Measurements from ENCODE around the gene IL1RAPL1. TPM values are rescaled to one million over a fixed set of nuclear protein-coding genes. Genes with fewer than 3 reads are reported as not detected.

The IL1RAPL1 gene
- total RNA-seq, 2 donors from 2014 or later, result not detected

DNA sequence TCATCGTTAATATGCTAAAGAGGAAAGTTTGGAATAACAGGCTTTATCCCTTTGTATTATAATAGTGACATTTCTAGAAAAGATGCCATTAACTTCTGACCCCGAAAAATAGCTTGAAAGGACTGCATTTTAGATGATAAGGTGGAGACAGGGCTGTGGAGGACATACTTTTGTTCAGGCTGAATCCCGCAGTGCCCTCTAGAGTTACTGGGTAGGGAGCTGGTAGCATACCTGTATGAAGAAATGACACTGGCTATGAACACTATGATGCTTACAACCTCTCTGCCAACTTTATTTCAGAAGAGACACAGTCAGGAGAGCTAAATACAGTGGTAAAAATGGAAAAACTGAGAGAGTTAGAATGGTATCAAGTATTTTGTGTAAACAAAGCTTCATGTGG is 8.1 kb downstream of the IL1RAPL1 start:
- Mint-ChIP-seq H3K36me3 (ENCODE audit: low read depth) (no peaks in the 10 kb centered on the region), H3K27ac (no peak overlapping the region), H3K4me1 (no peaks in the 10 kb centered on the region), H3K9me3 (no peaks in the 10 kb centered on the region), H3K27me3 (no peaks in the 10 kb centered on the region), H3K4me3 (no peak overlapping the region)
- no peak for ATAC-seq (replicated peaks)

DNA sequence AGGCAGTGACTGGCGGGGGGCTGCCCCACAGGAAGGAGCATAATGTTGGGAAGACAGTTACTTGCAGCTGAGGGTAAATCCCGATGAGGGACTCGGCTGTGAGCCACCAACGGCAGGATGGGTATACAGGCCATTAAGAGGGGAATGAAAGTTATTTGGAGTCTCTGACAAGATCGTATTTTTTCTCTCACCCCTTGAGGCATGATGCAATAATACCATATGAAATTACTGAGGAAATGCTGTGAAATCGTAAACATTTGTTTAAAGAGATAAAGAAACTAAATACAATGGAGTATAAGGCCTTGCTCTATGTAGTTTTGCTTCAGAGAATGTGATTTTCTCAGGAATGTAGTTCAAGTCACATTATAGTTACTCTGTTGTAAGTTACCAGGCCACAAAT is 12.7 kb downstream of the IL1RAPL1 start:
- Mint-ChIP-seq H3K36me3 (ENCODE audit: low read depth) (no peaks in the 10 kb centered on the region), H3K27me3 (no peaks in the 10 kb centered on the region), H3K4me1 (no peaks in the 10 kb centered on the region), H3K4me3 (no peak overlapping the region), H3K27ac (no peak overlapping the region), H3K9me3 (no peaks in the 10 kb centered on the region)
- ATAC-seq (replicated peaks), result no peak

- Mint-ChIP-seq H3K27me3 (no peaks in the 10 kb centered on the region), H3K4me1 (no peaks in the 10 kb centered on the region), H3K27ac (no peak overlapping the region), H3K9me3 (peaks cover 7% of the 10 kb centered on the region), H3K36me3 (ENCODE audit: low read depth) (no peaks in the 10 kb centered on the region), H3K4me3 (no peak overlapping the region)
- no peak for ATAC-seq (replicated peaks)
These were observed 21.8 kb downstream of the IL1RAPL1 start for GRCh38 chrX:28609003-28609402.

GRCh38 chrX:28609917-28610613 is 22.8 kb downstream of the IL1RAPL1 start:
- H3K9me3 Mint-ChIP-seq, result peaks cover 7% of the 10 kb centered on the region
- H3K4me1 Mint-ChIP-seq, result no peaks in the 10 kb centered on the region
- H3K27ac Mint-ChIP-seq, result no peak overlapping the region
- H3K36me3 Mint-ChIP-seq (ENCODE audit: low read depth), result no peaks in the 10 kb centered on the region
- H3K4me3 Mint-ChIP-seq, result no peak overlapping the region
- ATAC-seq (replicated peaks), result no peak
- H3K27me3 Mint-ChIP-seq, result no peaks in the 10 kb centered on the region

DNA sequence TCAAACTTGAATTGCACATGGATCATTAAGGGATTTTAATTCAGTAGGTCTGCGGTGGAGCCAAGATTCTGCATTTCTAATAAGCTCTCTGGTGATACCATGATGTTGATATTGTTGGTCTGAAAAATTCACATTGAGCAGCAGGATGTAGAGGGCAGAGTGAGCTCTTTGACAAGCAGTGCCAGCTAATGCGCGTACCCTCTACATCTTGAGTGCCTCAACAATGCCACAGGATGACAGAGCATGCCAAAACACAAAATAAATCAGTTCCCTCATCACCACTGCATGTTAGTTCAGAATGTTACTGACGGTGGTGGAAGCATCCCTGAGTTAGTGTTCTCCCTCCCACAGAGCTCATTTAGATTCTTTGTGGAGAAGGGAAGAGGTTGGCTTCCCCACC is 23.5 kb downstream of the IL1RAPL1 start:
- Mint-ChIP-seq H3K36me3 (ENCODE audit: low read depth) (no peaks in the 10 kb centered on the region), H3K4me3 (no peak overlapping the region), H3K27ac (no peak overlapping the region), H3K27me3 (no peaks in the 10 kb centered on the region), H3K4me1 (no peaks in the 10 kb centered on the region), H3K9me3 (peaks cover 1% of the 10 kb centered on the region)
- ATAC-seq (replicated peaks), result no peak

- H3K4me3 Mint-ChIP-seq, result no peak overlapping the region
- H3K9me3 Mint-ChIP-seq, result no peaks in the 10 kb centered on the region
- no peak overlapping the region for H3K27ac Mint-ChIP-seq
- no peaks in the 10 kb centered on the region for H3K4me1 Mint-ChIP-seq
- ATAC-seq (replicated peaks), result no peak
- no peaks in the 10 kb centered on the region for H3K36me3 Mint-ChIP-seq (ENCODE audit: low read depth)
- no peaks in the 10 kb centered on the region for H3K27me3 Mint-ChIP-seq
These were observed 26.3 kb downstream of the IL1RAPL1 start for GRCh38 chrX:28613558-28613957.

DNA sequence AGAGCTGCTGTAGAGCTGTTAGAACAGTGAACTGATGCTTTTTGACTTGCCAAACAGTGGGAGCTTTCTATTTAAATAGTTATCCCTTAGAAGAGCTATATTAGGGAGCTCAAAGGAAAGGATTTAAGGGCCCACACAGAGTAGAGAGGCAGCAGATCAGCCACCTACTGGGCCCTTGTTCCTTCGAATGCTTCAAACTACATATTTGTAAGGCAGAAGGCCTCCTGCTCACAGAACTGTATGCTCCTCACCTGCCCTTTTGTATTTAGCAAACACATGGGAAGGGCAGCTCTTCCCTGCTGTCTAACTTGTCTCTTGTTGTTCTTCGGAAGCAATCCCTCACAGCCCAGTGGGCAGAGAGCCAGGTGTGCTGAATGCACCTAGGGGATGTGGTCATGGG is 38.0 kb downstream of the IL1RAPL1 start:
- no peaks in the 10 kb centered on the region for H3K4me1 Mint-ChIP-seq
- H3K36me3 Mint-ChIP-seq (ENCODE audit: low read depth), result no peaks in the 10 kb centered on the region
- H3K27ac Mint-ChIP-seq, result no peak overlapping the region
- H3K4me3 Mint-ChIP-seq, result no peak overlapping the region
- no peaks in the 10 kb centered on the region for H3K27me3 Mint-ChIP-seq
- no peak for ATAC-seq (replicated peaks)
- H3K9me3 Mint-ChIP-seq, result peaks cover 14% of the 10 kb centered on the region

DNA sequence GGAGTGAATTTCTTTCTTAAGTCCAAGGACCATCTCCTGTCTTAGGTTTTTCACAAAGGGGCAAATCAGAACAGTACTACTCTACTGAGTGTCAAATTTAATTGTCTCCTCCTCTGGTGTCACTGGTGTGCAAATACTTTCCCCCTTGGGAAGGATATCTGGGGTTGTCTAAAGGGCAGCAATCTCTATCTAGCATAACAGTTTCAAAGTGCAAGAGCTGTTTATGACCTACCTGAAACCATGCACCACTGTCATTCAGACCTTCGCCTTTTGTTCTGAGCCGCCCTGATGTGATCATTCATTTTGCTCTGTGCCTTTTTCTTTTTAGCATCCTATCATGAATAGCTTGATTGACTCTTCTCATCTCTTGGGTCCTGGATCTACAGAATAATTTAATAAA is 39.3 kb downstream of the IL1RAPL1 start:
- H3K27ac Mint-ChIP-seq, result no peak overlapping the region
- no peak for ATAC-seq (replicated peaks)
- H3K4me1 Mint-ChIP-seq, result no peaks in the 10 kb centered on the region
- no peak overlapping the region for H3K4me3 Mint-ChIP-seq
- no peaks in the 10 kb centered on the region for H3K27me3 Mint-ChIP-seq
- no peaks in the 10 kb centered on the region for H3K36me3 Mint-ChIP-seq (ENCODE audit: low read depth)
- peaks cover 11% of the 10 kb centered on the region for H3K9me3 Mint-ChIP-seq

DNA sequence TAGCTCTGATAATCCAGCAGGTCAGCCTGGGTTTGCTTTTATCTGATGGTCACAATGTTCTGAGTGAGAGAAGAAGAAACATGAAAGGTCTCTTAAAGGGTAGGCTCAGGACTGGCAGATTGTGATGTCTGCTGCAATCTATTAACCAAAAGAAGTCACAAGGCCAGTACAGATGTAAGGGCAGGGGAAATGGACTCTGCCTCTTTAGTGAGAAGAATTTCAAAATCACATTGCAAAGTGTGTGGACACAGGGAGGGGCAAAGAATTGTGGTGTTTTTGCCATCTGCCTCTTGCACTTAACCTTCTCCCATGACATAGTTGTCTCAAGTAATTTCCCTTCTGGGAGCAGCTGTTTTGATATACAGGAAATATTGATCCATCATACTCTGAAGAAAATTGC is 40.9 kb downstream of the IL1RAPL1 start:
- ATAC-seq (replicated peaks), result no peak
- Mint-ChIP-seq H3K9me3 (peaks cover 11% of the 10 kb centered on the region), H3K27ac (no peak overlapping the region), H3K36me3 (ENCODE audit: low read depth) (no peaks in the 10 kb centered on the region), H3K4me1 (no peaks in the 10 kb centered on the region), H3K27me3 (no peaks in the 10 kb centered on the region), H3K4me3 (no peak overlapping the region)

GRCh38 chrX:28638775-28639174 is 51.5 kb downstream of the IL1RAPL1 start:
- Mint-ChIP-seq H3K27me3 (no peaks in the 10 kb centered on the region), H3K9me3 (peaks cover 3% of the 10 kb centered on the region), H3K4me3 (no peak overlapping the region), H3K4me1 (no peaks in the 10 kb centered on the region), H3K27ac (no peak overlapping the region), H3K36me3 (ENCODE audit: low read depth) (no peaks in the 10 kb centered on the region)
- ATAC-seq (replicated peaks), result no peak

DNA sequence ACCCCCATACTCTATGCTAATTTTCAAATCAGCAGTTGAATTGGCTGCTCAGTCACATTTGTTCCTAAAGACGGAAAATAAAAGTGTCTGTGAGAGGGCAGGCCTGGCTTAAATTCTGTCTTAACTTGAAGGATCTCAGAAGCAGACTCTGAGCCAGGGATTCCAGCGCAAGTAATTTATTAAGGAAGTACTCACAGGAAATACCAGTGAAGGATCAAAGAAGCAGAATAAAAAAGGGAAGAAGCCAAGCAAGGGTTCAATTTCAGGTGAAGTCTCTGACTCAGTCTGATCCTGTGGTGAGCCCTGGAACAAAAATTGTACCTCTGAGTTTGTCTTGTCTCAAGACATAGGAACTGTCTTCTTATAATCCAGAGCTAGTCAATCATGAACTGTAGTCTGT is 52.2 kb downstream of the IL1RAPL1 start:
- Mint-ChIP-seq H3K36me3 (ENCODE audit: low read depth) (no peaks in the 10 kb centered on the region), H3K27me3 (no peaks in the 10 kb centered on the region), H3K27ac (no peak overlapping the region), H3K4me1 (no peaks in the 10 kb centered on the region), H3K9me3 (peaks cover 3% of the 10 kb centered on the region), H3K4me3 (no peak overlapping the region)
- ATAC-seq (replicated peaks), result no peak

DNA sequence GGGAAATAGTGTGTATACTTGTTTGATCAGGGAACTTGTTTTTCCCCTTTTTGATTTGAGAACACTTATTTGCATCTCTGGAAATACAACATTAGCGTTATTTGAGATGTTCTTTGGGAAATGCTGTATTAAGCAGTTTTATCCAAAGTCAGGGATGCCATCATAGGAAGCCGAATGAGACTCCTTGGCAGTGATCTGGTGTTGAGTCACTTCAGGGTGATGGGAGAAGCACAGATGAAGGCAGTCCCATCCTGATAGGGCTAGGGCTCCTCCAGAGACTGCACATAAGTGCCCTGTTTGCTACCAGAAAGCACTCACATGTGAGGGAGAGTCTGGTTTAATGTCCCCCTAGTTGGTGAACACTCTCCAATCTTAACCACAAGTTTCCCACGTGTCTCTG is 62.3 kb downstream of the IL1RAPL1 start:
- Mint-ChIP-seq H3K4me3 (no peak overlapping the region), H3K9me3 (peaks cover 5% of the 10 kb centered on the region), H3K27me3 (no peaks in the 10 kb centered on the region), H3K4me1 (no peaks in the 10 kb centered on the region), H3K36me3 (ENCODE audit: low read depth) (no peaks in the 10 kb centered on the region), H3K27ac (no peak overlapping the region)
- no peak for ATAC-seq (replicated peaks)

GRCh38 chrX:28651186-28651585 is 63.9 kb downstream of the IL1RAPL1 start:
- Mint-ChIP-seq H3K4me3 (no peak overlapping the region), H3K36me3 (ENCODE audit: low read depth) (no peaks in the 10 kb centered on the region), H3K4me1 (no peaks in the 10 kb centered on the region), H3K27ac (no peak overlapping the region), H3K9me3 (peaks cover 5% of the 10 kb centered on the region), H3K27me3 (no peaks in the 10 kb centered on the region)
- no peak for ATAC-seq (replicated peaks)

DNA sequence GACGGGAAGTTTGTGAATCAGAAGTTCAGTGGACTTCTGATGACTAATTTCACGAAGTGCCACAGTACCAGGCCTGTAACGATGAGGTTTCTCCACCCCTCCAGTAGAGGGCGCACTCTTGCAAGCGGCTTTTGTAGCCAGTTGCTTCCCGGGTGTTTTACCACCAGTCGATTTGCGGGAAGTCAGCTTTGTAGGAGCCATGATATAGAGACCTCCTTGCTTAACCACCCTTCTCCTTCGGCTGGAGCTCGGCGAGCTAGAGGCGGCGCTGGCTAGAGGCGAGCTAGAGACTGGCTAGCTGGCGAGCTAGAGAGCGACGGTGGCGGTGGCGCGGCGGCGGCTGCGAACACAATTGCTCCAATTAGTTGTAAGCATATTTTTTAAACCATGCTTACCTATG is 72.0 kb downstream of the IL1RAPL1 start:
- no peak for ATAC-seq (replicated peaks)
- Mint-ChIP-seq H3K4me3 (no peak overlapping the region), H3K4me1 (no peaks in the 10 kb centered on the region), H3K36me3 (ENCODE audit: low read depth) (no peaks in the 10 kb centered on the region), H3K27ac (no peak overlapping the region), H3K9me3 (no peaks in the 10 kb centered on the region), H3K27me3 (no peaks in the 10 kb centered on the region)

DNA sequence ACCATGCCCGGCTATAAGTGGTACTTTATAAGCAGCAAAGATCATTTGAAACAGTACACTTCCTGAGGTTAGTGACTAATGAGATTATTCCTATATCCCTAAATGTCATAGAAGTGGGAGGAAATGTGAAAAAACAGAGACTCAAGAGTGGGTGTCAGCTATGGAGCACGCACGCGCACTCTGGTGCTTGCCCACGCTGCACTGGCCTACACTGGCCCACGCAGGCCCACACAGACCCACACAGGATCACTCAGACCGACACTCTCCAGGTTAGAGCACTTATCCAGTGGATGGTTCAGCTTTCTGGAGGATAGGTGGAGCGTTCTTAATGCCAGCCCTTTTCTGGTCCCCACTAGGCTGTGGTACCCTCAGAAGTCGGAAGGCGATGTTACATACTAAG is 78.5 kb downstream of the IL1RAPL1 start:
- H3K27ac Mint-ChIP-seq, result no peak overlapping the region
- no peak overlapping the region for H3K4me3 Mint-ChIP-seq
- H3K27me3 Mint-ChIP-seq, result no peaks in the 10 kb centered on the region
- no peaks in the 10 kb centered on the region for H3K36me3 Mint-ChIP-seq (ENCODE audit: low read depth)
- H3K9me3 Mint-ChIP-seq, result peaks cover 4% of the 10 kb centered on the region
- no peak for ATAC-seq (replicated peaks)
- H3K4me1 Mint-ChIP-seq, result no peaks in the 10 kb centered on the region

- Mint-ChIP-seq H3K27ac (no peak overlapping the region), H3K4me3 (no peak overlapping the region), H3K27me3 (no peaks in the 10 kb centered on the region), H3K4me1 (no peaks in the 10 kb centered on the region), H3K36me3 (ENCODE audit: low read depth) (no peaks in the 10 kb centered on the region), H3K9me3 (peaks cover 4% of the 10 kb centered on the region)
- no peak for ATAC-seq (replicated peaks)
These were observed 81.1 kb downstream of the IL1RAPL1 start for GRCh38 chrX:28668303-28668702.

Measured in activated T-helper 17 cell treated with anti-CD3 and anti-CD28 coated beads, Interleukin-2, amount 50 U/mL, for 72 hours (primary cell).